Retinal pigment epithelial cell (primary cell): ENCODE measurements around the gene OLFM2.
"Not testable (repeated sequence)": the region's sequence is repeated elsewhere in the genome, so short reads cannot be mapped to it uniquely, and the experiment has no call there.

Experiments used
- DNase-seq: peaks from one replicate; pipeline ENCODE4 v3.0.0-alpha.2; 2010; ENCODE audit warnings: low read depth
- H3K4me3 ChIP-seq: 2 replicates; pipeline ENCODE4 v1.5.1; 2011; ENCODE audit warnings: mild to moderate bottlenecking, low read length, control low read depth, moderate library complexity
- TF ChIP-seq, protein P1 (sequence below): conservative IDR thresholded peaks from 2 replicates; pipeline ENCODE4 v1.5.1; 2011; ENCODE audit warnings: low read depth, low read length, control low read depth, inconsistent platforms

Gene OLFM2

DNA sequence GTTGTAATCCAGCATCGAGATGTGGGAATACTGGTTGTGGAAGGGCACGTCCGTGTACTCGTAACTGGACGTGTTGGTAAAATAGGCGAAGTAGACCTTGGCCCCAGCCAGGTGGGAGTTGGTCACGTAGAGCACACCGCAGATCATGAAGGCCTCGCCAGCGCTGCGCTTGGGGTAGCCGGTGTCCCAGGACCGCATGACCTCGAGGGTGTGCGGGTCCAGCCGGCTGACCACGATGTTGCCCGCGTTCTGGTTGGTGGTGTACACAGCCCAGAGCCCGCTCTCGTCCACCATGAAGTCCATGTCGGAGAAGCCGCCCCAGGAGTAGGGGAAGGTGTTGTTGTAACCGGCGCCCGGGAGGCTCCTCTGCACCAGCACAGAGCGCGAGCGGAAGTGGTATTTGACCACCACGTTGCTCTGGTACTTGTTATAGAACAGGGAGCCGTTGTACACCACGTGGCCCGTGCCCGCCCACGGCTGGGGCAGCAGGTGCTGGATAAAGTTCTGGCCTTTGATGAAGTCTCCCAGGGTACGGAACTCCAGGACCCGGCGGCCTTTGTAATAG lies 82.0 kb downstream of the OLFM2 start:
- no peak for DNase-seq
- H3K4me3 ChIP-seq = no peak overlapping the region
- TF ChIP-seq, protein P1, sequence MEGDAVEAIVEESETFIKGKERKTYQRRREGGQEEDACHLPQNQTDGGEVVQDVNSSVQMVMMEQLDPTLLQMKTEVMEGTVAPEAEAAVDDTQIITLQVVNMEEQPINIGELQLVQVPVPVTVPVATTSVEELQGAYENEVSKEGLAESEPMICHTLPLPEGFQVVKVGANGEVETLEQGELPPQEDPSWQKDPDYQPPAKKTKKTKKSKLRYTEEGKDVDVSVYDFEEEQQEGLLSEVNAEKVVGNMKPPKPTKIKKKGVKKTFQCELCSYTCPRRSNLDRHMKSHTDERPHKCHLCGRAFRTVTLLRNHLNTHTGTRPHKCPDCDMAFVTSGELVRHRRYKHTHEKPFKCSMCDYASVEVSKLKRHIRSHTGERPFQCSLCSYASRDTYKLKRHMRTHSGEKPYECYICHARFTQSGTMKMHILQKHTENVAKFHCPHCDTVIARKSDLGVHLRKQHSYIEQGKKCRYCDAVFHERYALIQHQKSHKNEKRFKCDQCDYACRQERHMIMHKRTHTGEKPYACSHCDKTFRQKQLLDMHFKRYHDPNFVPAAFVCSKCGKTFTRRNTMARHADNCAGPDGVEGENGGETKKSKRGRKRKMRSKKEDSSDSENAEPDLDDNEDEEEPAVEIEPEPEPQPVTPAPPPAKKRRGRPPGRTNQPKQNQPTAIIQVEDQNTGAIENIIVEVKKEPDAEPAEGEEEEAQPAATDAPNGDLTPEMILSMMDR = no peak

- TF ChIP-seq, protein P1 = no peak
- DNase-seq = no peak
- no peak overlapping the region for H3K4me3 ChIP-seq
Observed at GRCh38 chr19:9850235-9850959, 85.9 kb downstream of the OLFM2 start.

- no peak for DNase-seq
- TF ChIP-seq, protein P1 = no peak
- no peak overlapping the region for H3K4me3 ChIP-seq
Observed at GRCh38 chr19:9849791-9850190, 86.5 kb downstream of the OLFM2 start.

GRCh38 chr19:9848762-9849161 lies 87.6 kb downstream of the OLFM2 start:
- no peak for DNase-seq
- TF ChIP-seq, protein P1 = no peak
- no peak overlapping the region for H3K4me3 ChIP-seq

- DNase-seq = no peak
- no peak overlapping the region for H3K4me3 ChIP-seq
- TF ChIP-seq, protein P1 = peak; percentile 63
Observed at GRCh38 chr19:9848060-9848459, 88.3 kb downstream of the OLFM2 start.

DNA sequence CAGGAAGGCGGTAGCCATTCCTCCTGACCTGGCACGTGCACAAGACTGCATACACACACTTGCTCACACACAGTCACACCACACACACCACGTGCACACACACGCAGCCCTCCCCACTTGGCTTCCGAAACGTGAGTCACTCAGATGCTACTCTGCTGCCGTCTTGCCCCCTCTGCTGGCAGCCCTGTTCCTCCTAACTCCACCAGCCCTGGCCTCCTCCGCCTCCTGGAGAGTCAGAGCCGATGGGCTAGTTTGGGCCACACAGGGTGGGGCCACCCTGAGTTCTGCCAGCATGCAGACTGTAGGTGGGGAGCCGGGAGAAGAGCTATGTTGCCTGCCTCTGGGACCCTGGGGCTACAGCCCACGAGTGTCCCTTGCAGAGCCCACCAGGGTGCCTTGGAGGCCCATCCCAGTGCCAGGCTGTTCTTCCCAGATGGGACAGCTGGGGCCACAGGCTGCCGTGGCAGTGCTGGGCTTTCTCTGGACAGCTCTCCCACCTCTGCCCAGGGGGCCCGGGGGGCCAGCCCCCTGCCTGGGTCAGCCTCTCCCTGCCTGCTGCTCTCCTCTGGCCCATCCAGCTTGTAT lies 89.1 kb downstream of the OLFM2 start:
- TF ChIP-seq, protein P1 = peak; percentile 74
- peak; percentile 59 for DNase-seq
- H3K4me3 ChIP-seq = no peak overlapping the region

GRCh38 chr19:9843626-9844273 lies 92.6 kb downstream of the OLFM2 start:
- DNase-seq = not testable (repeated sequence)

More at GRCh38 chr19:9843626-9844273, 92.6 kb downstream of the OLFM2 start:
- H3K4me3 ChIP-seq = not testable (repeated sequence)
